OCI-LY1 (cell line): ENCODE results near the gene TST.

Experiments used
- H2AFZ ChIP-seq: fragments of 200-600 bp; sonication (generic), shearing (Covaris generic); 2 replicates; pipeline ENCODE4 v1.6.0; 2014; ENCODE audit warnings: antibody characterized with exemption, mild to moderate bottlenecking, low read length
- H3F3A ChIP-seq: fragments of 200-600 bp; sonication (generic), shearing (Covaris generic); 2 replicates; pipeline ENCODE4 v1.6.0; 2014; ENCODE audit warnings: mild to moderate bottlenecking, antibody characterized with exemption, low read length, moderate library complexity; ENCODE audit not compliant: insufficient read depth
- H3K27ac ChIP-seq: fragments of 200-600 bp; sonication (generic); 2 replicates; pipeline ENCODE4 v1.5.1; 2014; ENCODE audit warnings: low read length, mixed run types, mild to moderate bottlenecking, low read depth; ENCODE audit not compliant: poor library complexity, severe bottlenecking
- H3K27me3 ChIP-seq: fragments of 200-600 bp; sonication (generic); 2 replicates; pipeline ENCODE4 v1.6.0; 2014; ENCODE audit warnings: antibody characterized with exemption, mild to moderate bottlenecking, low read length, moderate library complexity; ENCODE audit not compliant: insufficient read depth
- H3K36me3 ChIP-seq: fragments of 200-600 bp; sonication (generic); 2 replicates; pipeline ENCODE4 v1.6.1; 2014; ENCODE audit warnings: mild to moderate bottlenecking, antibody characterized with exemption, low read length, moderate library complexity, mixed read lengths; ENCODE audit not compliant: insufficient read depth
- H3K4me1 ChIP-seq: fragments of 200-600 bp; sonication (generic); 2 replicates; pipeline ENCODE4 v1.5.1; 2014; ENCODE audit warnings: mild to moderate bottlenecking, low read length, moderate library complexity; ENCODE audit not compliant: insufficient read depth, severe bottlenecking
- H3K4me2 ChIP-seq: fragments of 200-600 bp; sonication (generic), shearing (Covaris generic); 2 replicates; pipeline ENCODE4 v1.6.1; 2014; ENCODE audit warnings: low read length
- H3K4me3 ChIP-seq: fragments of 200-600 bp; sonication (generic); 2 replicates; pipeline ENCODE4 v1.5.1; 2014; ENCODE audit warnings: low read length, low read depth, mild to moderate bottlenecking, mixed read lengths; ENCODE audit not compliant: poor library complexity, severe bottlenecking
- H3K79me2 ChIP-seq: fragments of 200-600 bp; shearing (Covaris generic); 2 replicates; pipeline ENCODE4 v1.6.1; 2016; ENCODE audit warnings: mixed run types, low read length, mixed read lengths; ENCODE audit not compliant: insufficient read depth
- H3K9ac ChIP-seq: fragments of 200-600 bp; sonication (generic), shearing (Covaris generic); 2 replicates; pipeline ENCODE4 v1.6.1; 2014; ENCODE audit warnings: mild to moderate bottlenecking, low read length, mixed read lengths
- H3K9me2 ChIP-seq: fragments of 200-600 bp; sonication (generic), shearing (Covaris generic); 2 replicates; pipeline ENCODE4 v1.6.1; 2014; ENCODE audit warnings: low read depth, mild to moderate bottlenecking, low read length, mixed read lengths
- H3K9me3 ChIP-seq: fragments of 200-600 bp; shearing (Covaris generic); 2 replicates; pipeline ENCODE4 v1.6.1; 2014; ENCODE audit warnings: low read length, mixed read lengths
- H4K20me1 ChIP-seq: fragments of 200-600 bp; sonication (generic), shearing (Covaris generic); 2 replicates; pipeline ENCODE4 v1.6.0; 2016; ENCODE audit warnings: mild to moderate bottlenecking, low read length; ENCODE audit not compliant: insufficient read depth
- CTCF ChIP-seq: fragments of 200-600 bp; sonication (generic), shearing (Covaris generic); IDR thresholded peaks from 2 replicates; pipeline ENCODE4 v1.5.1; 2017; ENCODE audit warnings: mild to moderate bottlenecking, antibody characterized with exemption, low read length, moderate library complexity, mixed read lengths
- EZH2 ChIP-seq: fragments of 200-600 bp; sonication (generic), shearing (Covaris generic); IDR thresholded peaks from 2 replicates; pipeline ENCODE4 v1.8.0; 2017; ENCODE audit warnings: borderline replicate concordance, mixed run types, mild to moderate bottlenecking, antibody characterized with exemption, low read length, moderate library complexity, mixed read lengths

TST gene

GRCh38 chr22:37053310-37054055 lies 34.2 kb upstream of the TST start:
- H3K36me3 ChIP-seq: no peaks in the 10 kb centered on the region
- no peaks in the 10 kb centered on the region for H4K20me1 ChIP-seq
- TF ChIP-seq EZH2: no peak
- no peak for TF ChIP-seq CTCF
- no peak overlapping the region for H3K9ac ChIP-seq
- no peaks in the 10 kb centered on the region for H3F3A ChIP-seq
- no peak overlapping the region for H3K27ac ChIP-seq
- no peak overlapping the region for H3K4me3 ChIP-seq
- no peak overlapping the region for H3K4me2 ChIP-seq
- no peaks in the 10 kb centered on the region for H3K9me2 ChIP-seq
- no peaks in the 10 kb centered on the region for H3K79me2 ChIP-seq
- H3K9me3 ChIP-seq: no peaks in the 10 kb centered on the region
- H3K27me3 ChIP-seq: peaks cover 5% of the 10 kb centered on the region; the same call in 1 of the 2 replicates
- H3K4me1 ChIP-seq: peaks cover 9% of the 10 kb centered on the region
- no peak overlapping the region for H2AFZ ChIP-seq

GRCh38 chr22:37052386-37053309 lies 33.4 kb upstream of the TST start:
- Histone ChIP-seq H2AFZ (no peak overlapping the region), H3K4me3 (peak overlapping the region; percentile 64), H3K27ac (no peak overlapping the region), H3F3A (no peaks in the 10 kb centered on the region), H3K9me2 (no peaks in the 10 kb centered on the region), H3K9me3 (no peaks in the 10 kb centered on the region), H3K27me3 (peaks cover 5% of the 10 kb centered on the region; the same call in 1 of the 2 replicates), H4K20me1 (no peaks in the 10 kb centered on the region), H3K36me3 (no peaks in the 10 kb centered on the region), H3K9ac (no peak overlapping the region; the same call in 1 of the 2 replicates), H3K79me2 (no peaks in the 10 kb centered on the region), H3K4me2 (peak overlapping the region; percentile 78; the same call in 1 of the 2 replicates), H3K4me1 (peaks cover 9% of the 10 kb centered on the region)
- no peak for TF ChIP-seq EZH2
- TF ChIP-seq CTCF: no peak

GRCh38 chr22:37051391-37052385 lies 32.4 kb upstream of the TST start, which contains the start of gene KCTD17:
KCTD17 (plus strand) TSS chr22:37051742; CDS start chr22:37051761, 19 bp downstream.
- TF ChIP-seq EZH2 (no peak), CTCF (0 out of 2 replicates have a peak, but pooled peaks have one; percentile 9)
- H3K9me2 ChIP-seq: no peaks in the 10 kb centered on the region
- H3K4me2 ChIP-seq: peak within 1 kb of the TSS; percentile 78
- H3K4me1 ChIP-seq: peaks cover 9% of the 10 kb centered on the region
- peaks cover 5% of the 10 kb centered on the region; the same call in 1 of the 2 replicates for H3K27me3 ChIP-seq
- H3K4me3 ChIP-seq: peak within 1 kb of the TSS; percentile 64
- H4K20me1 ChIP-seq: no peaks in the 10 kb centered on the region
- no peak within 1 kb of the TSS for H3K27ac ChIP-seq
- no peaks in the 10 kb centered on the region for H3K79me2 ChIP-seq
- H3F3A ChIP-seq: no peaks in the 10 kb centered on the region
- no peaks in the 10 kb centered on the region for H3K9me3 ChIP-seq
- no peaks in the 10 kb centered on the region for H3K36me3 ChIP-seq
- H3K9ac ChIP-seq: peak within 1 kb of the TSS; percentile 52; the same call in 1 of the 2 replicates
- H2AFZ ChIP-seq: no peak within 1 kb of the TSS
